HL-60 (cell line): Measurements from ENCODE around the gene IL1RAPL1.

Experiments used
- CTCF ChIP-seq: IDR thresholded peaks from one replicate; pipeline ENCODE4 v1.5.1; 2011; ENCODE audit warnings: low read length, control low read depth, inconsistent platforms; ENCODE audit not compliant: insufficient read depth
- REST ChIP-seq: IDR thresholded peaks from 2 replicates; pipeline ENCODE4 v1.6.1; 2012; ENCODE audit warnings: low read depth; ENCODE audit not compliant: insufficient replicate concordance

GRCh38 chrX:28595346-28595745, 8.1 kb downstream of the IL1RAPL1 start:
- TF ChIP-seq CTCF = no peak
- no peak for TF ChIP-seq REST
